Type B pancreatic cell (in vitro differentiated cells): ENCODE measurements around the gene BMP7. TPM values are rescaled to one million over a fixed set of nuclear protein-coding genes. Genes with fewer than 3 reads are reported as not detected.
A peak's percentile ranks its signal among the peaks of the same experiment; 100 is the strongest.

Source experiments
- DNase-seq: peaks from one replicate; pipeline ENCODE4 v3.0.0; 2021; ENCODE audit warnings: mixed read lengths; ENCODE audit not compliant: unreplicated experiment; ENCODE audit errors: extremely low spot score
- H3K27ac Mint-ChIP-seq: 2 replicates; pipeline ENCODE4 v1.8.0; 2021; ENCODE audit warnings: mild to moderate bottlenecking, mixed read lengths
- H3K27me3 Mint-ChIP-seq: 2 replicates; pipeline ENCODE4 v1.8.0; 2021; ENCODE audit warnings: mixed read lengths
- H3K36me3 Mint-ChIP-seq: 2 replicates; pipeline ENCODE4 v1.8.0; 2021; ENCODE audit warnings: mixed read lengths
- H3K4me1 Mint-ChIP-seq: one replicate; pipeline ENCODE4 v1.8.0; 2021; ENCODE audit warnings: mixed read lengths; ENCODE audit not compliant: unreplicated experiment
- H3K4me3 Mint-ChIP-seq: 2 replicates; pipeline ENCODE4 v1.8.0; 2021; ENCODE audit warnings: mild to moderate bottlenecking, mixed read lengths
- H3K9me3 Mint-ChIP-seq: 2 replicates; pipeline ENCODE4 v1.8.0; 2021; ENCODE audit warnings: mixed read lengths
- total RNA-seq: library from RNA; stranded (reverse); gene quantifications from 2 replicates; pipeline ENCODE4 v1.2.1, GENCODE V29; 2021; ENCODE audit warnings: low replicate concordance
- TF ChIP-seq, protein P1 (sequence below): fragments of 200-600 bp; sonication (generic); conservative IDR thresholded peaks from 2 replicates; pipeline ENCODE4 v1.5.0; 2021; ENCODE audit warnings: antibody characterized with exemption, mild to moderate bottlenecking

The BMP7 gene
- total RNA-seq, 1 donor from 2014 or later, result 115 TPM

DNA sequence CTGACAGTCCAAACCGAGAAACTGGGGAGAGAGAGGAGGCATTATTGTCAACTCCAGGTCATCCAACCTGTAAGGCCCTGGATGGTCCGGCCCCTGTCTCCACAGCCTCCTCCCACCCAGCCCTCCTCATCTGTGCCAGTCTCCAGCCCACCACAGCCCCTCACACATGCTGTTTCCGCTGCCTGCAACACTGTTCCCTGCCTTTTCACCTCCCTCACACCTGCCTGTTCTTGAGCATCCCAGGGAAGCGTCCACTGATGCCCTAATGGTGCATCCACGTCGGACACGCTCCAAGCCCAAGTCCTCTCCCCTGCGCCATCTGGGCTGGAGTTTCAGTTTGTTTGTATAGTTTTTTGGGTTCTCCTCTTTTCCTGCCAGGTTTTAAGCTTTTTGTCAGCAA lies 52.0 kb downstream of the BMP7 start:
- no peaks in the 10 kb centered on the region for H3K9me3 Mint-ChIP-seq
- DNase-seq, result no peak
- peak overlapping the region; percentile 44 for H3K27ac Mint-ChIP-seq
- TF ChIP-seq, protein P1, sequence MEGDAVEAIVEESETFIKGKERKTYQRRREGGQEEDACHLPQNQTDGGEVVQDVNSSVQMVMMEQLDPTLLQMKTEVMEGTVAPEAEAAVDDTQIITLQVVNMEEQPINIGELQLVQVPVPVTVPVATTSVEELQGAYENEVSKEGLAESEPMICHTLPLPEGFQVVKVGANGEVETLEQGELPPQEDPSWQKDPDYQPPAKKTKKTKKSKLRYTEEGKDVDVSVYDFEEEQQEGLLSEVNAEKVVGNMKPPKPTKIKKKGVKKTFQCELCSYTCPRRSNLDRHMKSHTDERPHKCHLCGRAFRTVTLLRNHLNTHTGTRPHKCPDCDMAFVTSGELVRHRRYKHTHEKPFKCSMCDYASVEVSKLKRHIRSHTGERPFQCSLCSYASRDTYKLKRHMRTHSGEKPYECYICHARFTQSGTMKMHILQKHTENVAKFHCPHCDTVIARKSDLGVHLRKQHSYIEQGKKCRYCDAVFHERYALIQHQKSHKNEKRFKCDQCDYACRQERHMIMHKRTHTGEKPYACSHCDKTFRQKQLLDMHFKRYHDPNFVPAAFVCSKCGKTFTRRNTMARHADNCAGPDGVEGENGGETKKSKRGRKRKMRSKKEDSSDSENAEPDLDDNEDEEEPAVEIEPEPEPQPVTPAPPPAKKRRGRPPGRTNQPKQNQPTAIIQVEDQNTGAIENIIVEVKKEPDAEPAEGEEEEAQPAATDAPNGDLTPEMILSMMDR, result no peak
- peaks cover 33% of the 10 kb centered on the region for H3K4me1 Mint-ChIP-seq
- H3K27me3 Mint-ChIP-seq, result no peaks in the 10 kb centered on the region
- H3K4me3 Mint-ChIP-seq, result no peak overlapping the region
- peaks cover 4% of the 10 kb centered on the region for H3K36me3 Mint-ChIP-seq

DNA sequence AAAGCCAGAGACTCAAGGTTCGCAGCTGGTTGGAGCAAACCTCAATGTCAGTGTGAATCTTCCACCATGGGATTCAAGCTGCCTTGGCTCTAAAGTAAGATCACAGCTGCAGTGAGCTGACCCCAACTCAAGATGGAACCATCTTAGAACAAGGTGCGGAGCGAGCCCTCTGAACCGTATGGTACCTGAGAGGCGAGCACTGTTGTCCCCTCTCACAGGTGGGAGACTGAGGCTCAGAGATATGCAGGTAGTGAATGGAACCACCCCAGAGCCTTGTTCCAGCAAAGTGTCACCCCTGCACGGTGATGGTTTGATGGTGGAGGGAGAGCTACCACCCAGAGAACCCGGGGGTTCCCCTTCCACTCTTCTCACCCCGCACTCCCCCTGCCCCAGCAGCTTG lies 52.5 kb downstream of the BMP7 start:
- TF ChIP-seq, protein P1, result no peak
- H3K27me3 Mint-ChIP-seq, result no peaks in the 10 kb centered on the region
- DNase-seq, result no peak
- H3K4me1 Mint-ChIP-seq, result peaks cover 34% of the 10 kb centered on the region
- H3K36me3 Mint-ChIP-seq, result peaks cover 4% of the 10 kb centered on the region
- no peak overlapping the region for H3K4me3 Mint-ChIP-seq
- no peaks in the 10 kb centered on the region for H3K9me3 Mint-ChIP-seq
- H3K27ac Mint-ChIP-seq, result no peak overlapping the region

DNA sequence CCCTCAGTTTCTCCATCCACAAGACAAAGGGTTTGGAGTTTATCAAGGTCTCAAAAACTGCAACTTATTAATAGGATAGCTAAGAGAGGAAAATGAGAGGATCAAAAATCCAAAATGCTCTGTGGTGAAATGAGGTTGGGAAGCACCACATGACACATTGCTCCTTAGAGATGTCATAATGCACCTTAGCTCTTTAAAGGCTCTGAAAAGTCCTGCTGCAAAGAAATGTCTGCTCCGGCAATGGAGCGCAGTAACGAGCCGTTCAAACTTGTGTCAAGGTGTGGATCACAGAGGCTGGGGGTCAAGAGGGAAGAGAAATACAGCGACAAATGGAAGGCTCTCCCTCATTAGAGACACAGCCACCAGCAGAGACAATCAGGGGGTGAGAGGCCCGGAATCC lies 53.1 kb downstream of the BMP7 start:
- TF ChIP-seq, protein P1, result no peak
- Mint-ChIP-seq H3K4me3 (no peak overlapping the region), H3K4me1 (peaks cover 34% of the 10 kb centered on the region), H3K9me3 (no peaks in the 10 kb centered on the region), H3K27me3 (no peaks in the 10 kb centered on the region), H3K27ac (no peak overlapping the region), H3K36me3 (peaks cover 7% of the 10 kb centered on the region)
- no peak for DNase-seq

DNA sequence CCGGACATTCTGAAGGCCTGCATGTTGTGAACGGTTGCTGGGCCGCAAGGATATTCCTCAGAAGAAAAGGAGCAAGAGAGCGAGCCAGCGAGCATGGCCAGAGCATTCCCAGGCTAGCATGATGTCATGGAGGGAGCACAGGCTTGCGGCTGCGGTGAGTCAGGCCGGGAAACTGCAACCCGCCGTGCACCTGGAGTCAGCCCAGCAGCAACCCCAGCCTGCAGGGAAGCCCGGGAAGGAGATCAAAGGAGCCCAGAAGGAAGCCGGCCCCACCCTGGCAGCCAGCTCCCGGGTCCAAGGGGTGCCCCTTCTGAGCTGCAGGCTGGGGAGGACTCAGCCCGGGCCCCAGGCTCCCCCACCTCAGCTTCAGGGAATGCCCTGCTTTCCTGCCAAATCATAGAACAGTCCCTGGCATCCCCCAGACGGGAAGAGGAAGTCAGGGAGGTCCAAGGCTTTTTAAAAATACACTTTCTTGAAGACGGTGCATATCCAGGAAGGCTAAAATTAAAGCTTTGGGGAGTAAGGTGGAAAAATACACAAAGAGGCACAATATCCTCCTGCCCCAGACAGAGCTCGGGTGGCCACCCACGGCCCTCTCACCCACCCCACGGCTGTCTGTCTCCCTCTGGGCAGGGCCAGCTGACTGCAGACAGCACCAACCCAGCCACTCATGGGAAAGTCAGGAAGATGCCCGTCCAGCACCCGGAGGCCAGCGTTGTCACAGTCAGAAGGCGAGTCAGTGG lies 53.7 kb downstream of the BMP7 start:
- Mint-ChIP-seq H3K9me3 (no peaks in the 10 kb centered on the region), H3K4me1 (peaks cover 34% of the 10 kb centered on the region), H3K36me3 (peaks cover 10% of the 10 kb centered on the region), H3K27ac (peak overlapping the region; percentile 71), H3K4me3 (peak overlapping the region; percentile 15), H3K27me3 (no peaks in the 10 kb centered on the region)
- TF ChIP-seq, protein P1, result no peak
- no peak for DNase-seq

DNA sequence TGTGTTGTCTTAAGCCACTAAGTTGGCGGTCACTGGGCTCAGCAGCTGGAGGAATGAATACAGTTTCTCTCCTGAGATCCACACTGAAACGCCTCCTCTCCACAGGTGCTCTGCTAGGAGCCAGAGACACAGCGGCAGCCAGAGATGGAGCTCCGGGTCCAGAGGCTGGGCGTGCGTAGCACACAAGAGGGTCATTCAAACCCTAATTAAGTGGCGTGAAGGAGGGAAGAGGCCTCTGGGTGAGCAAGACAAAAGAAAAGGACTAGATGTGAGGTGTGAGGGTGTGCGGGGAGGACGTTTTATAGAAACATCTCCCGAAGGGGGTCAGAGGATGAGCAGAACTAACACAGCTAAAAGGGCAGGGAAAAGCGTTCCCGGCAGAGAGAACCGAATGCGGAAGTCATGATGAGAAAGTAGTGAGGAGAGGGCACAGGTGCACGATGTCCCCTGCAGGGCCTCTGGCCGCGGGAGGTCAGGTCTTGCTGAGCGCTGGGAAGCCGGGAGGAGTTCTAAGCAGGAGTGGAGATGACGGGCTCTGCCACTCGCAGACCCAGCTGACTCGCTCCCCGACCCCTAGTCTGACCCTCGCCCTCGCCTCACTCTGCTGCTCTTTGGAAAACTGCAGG lies 54.4 kb downstream of the BMP7 start:
- TF ChIP-seq, protein P1, result no peak
- Mint-ChIP-seq H3K36me3 (peaks cover 16% of the 10 kb centered on the region), H3K27ac (peak overlapping the region; percentile 71), H3K4me3 (peak overlapping the region; percentile 15), H3K27me3 (no peaks in the 10 kb centered on the region), H3K9me3 (no peaks in the 10 kb centered on the region), H3K4me1 (peaks cover 34% of the 10 kb centered on the region)
- DNase-seq, result no peak
